GM21723 (cell line): ENCODE measurements around the gene PAFAH2.
"Not testable (repeated sequence)": the region's sequence is repeated elsewhere in the genome, so short reads cannot be mapped to it uniquely, and the experiment has no call there.

ENCODE experiments used
- ATAC-seq: cut with Tn5 transposase; IDR thresholded peaks from one replicate; pipeline ENCODE4 v1.9.1; 2021; ENCODE audit warnings: mild to moderate bottlenecking, moderate library complexity; ENCODE audit not compliant: unreplicated experiment

Gene PAFAH2

GRCh38 chr1:25989440-25990234, 8.2 kb downstream of the PAFAH2 start:
- no peak for ATAC-seq

DNA sequence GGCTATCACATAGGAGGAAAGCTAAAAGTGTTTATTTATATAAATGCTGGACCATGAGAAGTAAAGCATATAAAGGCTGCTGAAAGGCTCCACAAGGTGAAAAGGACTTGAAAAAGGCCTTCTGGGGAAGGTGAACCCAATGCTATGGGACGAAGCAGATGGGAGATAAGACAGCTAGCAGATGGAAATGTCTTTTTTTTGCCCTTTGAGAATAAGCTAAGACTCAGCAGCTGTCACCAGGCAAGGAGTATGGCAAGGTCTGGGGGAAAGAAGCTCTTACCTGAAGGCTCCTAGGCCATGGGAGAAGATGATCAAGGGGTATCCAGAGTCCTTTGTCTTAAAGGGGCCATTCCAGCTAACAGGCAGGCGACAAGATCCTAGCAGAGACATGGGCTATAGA, 9.9 kb downstream of the PAFAH2 start:
- no peak for ATAC-seq

DNA sequence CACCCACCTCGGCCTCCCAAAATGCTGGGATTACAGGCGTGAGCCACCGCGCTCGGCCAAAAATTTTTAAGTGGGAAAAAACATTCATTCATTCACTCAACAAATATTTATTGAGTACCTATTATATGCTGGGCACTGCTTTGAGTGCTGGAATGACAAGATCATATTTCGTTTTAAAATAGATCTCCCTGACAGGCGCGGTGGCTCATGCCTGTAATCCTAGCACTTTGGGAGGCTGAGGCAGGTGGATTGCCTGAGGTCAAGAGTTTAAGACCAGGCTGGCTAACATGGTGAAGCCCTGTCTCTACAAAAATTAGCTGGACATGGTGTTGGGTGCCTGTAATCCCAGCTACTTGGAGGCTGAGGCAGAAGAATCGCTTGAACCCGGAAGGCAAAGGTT, 11.1 kb downstream of the PAFAH2 start:
- not testable (repeated sequence) for ATAC-seq

DNA sequence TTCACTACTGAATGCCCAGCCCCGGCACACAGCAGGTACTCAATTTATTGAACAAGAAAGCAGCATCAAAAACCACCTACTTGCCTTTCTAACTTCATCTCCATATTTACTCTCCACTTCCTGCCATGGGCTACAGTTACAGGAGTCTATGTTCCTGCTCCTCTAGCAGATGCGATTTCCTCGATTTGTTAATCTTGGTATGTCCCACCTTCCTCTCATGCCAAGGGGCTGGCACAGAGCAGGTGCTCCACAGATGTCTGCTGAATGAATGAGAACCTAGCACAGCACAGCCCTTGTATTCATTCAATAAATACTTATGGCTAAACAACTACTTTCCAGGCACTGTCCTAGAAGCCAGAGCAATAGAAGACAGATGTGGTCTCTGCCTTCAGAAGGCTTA, 12.2 kb downstream of the PAFAH2 start:
- ATAC-seq, result no peak

GRCh38 chr1:25985171-25985570, 12.7 kb downstream of the PAFAH2 start:
- no peak for ATAC-seq

GRCh38 chr1:25979210-25979609, 18.7 kb downstream of the PAFAH2 start:
- ATAC-seq, result no peak

DNA sequence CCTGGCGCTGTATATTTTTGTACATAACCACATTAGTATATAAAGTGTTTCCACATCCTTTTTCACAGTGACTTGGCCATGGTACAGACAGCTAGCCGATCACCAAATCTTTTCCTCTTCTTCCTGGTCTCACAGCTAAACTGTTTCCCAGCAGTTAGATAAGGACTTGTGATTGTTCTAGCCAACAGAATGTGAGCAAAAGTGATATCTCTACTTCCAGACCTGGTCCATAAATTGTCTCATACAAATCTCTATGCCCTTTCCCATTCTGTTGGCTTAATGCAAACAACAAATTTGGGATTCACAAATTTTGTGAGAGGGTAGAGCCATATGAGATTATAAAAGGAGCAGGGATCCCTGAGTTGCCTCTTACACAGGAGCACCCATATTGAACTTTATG, 19.5 kb downstream of the PAFAH2 start:
- no peak for ATAC-seq

- ATAC-seq, result no peak
Observed at GRCh38 chr1:25977801-25978200, 20.1 kb downstream of the PAFAH2 start.

- ATAC-seq, result no peak
Observed at GRCh38 chr1:25973610-25974321, 24.1 kb downstream of the PAFAH2 start.

DNA sequence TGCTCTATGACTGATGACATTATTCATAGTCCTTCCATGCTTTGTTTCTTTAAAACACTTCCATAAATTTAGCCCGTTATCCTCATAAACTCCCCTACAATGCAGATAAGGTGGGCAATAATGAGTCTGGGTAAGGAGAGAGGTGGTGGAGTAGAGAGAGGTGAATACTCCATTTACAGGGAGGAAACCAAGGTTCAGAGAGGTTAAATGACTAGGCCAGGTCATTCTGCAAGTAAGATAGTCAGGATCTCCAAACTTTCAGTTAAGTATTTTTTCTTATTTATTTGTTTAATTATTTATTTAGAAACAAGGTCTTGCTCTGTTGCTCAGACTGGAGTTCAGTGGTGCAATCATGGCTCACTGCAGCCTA, 26.1 kb downstream of the PAFAH2 start:
- no peak for ATAC-seq

- ATAC-seq, result no peak
Observed at GRCh38 chr1:25971066-25971810, 26.6 kb downstream of the PAFAH2 start.

GRCh38 chr1:25967308-25967707, 30.6 kb downstream of the PAFAH2 start:
- no peak for ATAC-seq

- ATAC-seq, result no peak
Observed at GRCh38 chr1:25959611-25960010, 38.3 kb downstream of the PAFAH2 start.

GRCh38 chr1:25958465-25958864, 39.4 kb downstream of the PAFAH2 start:
- ATAC-seq, result no peak

DNA sequence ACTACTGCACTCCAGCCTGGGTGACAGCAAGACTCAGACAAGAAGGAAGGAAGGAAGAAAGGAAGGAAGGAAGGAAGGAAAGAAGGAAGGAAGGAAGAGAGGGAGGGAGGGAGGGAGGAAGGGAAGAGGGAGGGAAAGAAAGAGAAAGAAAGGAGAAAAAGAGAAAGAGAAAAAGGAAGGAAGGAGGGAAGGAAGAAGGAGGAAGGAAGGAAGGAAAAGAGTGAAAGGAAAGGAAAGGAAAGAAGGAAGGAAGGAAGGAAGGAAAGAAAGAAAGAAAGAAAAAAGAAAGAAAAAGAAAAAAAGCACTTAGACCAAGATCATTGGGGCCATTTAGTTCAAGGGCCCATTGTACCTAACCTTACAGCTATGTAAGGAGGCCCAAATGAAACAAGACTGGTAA, 42.3 kb downstream of the PAFAH2 start:
- ATAC-seq, result no peak

GRCh38 chr1:25954282-25954938, 43.5 kb downstream of the PAFAH2 start:
- no peak for ATAC-seq

GRCh38 chr1:25952841-25953401, 44.9 kb downstream of the PAFAH2 start:
- no peak for ATAC-seq

DNA sequence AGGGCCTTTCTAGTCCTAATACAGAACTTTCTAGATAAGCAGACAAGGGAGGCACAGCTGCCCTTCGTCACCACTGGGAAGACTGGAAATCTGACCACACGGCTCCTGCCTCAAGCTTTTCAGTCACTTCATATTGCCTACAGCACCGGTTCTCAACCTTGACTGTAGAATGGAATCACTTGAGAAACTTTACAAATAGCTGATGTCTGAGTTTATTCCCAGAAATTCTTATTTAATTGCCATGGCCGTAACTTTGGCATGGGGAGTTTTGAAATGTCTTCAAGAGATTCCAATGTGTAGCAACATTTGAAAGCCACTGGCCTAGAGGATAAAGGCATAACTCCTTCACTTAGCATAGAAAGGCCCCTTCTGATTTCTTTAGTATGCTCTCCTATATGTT, 49.2 kb downstream of the PAFAH2 start:
- ATAC-seq, result no peak

GRCh38 chr1:25947027-25947426, 50.8 kb downstream of the PAFAH2 start:
- no peak for ATAC-seq

- no peak for ATAC-seq
Observed at GRCh38 chr1:25945761-25946160, 52.1 kb downstream of the PAFAH2 start.

DNA sequence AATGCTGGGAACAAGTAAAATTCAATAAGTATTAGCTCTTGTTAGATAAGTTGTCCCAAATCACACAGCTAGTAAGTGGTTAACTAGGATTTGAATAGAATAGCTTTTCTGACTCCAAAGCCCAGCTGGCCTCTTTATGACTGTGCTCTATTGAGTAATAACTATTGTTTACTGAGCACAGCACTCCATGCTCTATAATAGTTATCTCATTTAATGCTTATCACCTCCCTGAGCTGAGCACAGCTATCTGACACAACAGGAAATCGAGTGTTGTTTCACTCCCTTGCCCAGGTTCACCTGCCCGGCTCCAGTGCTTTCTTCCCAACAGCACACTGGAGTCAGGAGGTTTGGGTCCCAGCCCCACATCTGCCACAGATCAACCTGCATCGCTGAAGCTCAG, 52.9 kb downstream of the PAFAH2 start:
- no peak for ATAC-seq
